Neural cell (in vitro differentiated cells): ENCODE data around the gene CYB5A.

Source experiments
- EP300 ChIP-seq: fragments of 450-650 bp; conservative IDR thresholded peaks from 2 replicates; pipeline ENCODE4 v1.6.1; 2014; ENCODE audit warnings: antibody characterized with exemption, mild to moderate bottlenecking, moderate library complexity; ENCODE audit not compliant: poor library complexity, severe bottlenecking
- EZH2 ChIP-seq: fragments of 200-600, 300-800 bp; shearing (Covaris generic), sonication (generic); IDR thresholded peaks from 2 replicates; pipeline ENCODE4 v1.6.1; 2014; ENCODE audit warnings: antibody characterized with exemption, low read length, borderline replicate concordance, mild to moderate bottlenecking; ENCODE audit not compliant: insufficient read depth, poor library complexity, severe bottlenecking
- MXI1 ChIP-seq: fragments of 450-650 bp; conservative IDR thresholded peaks from 2 replicates; pipeline ENCODE4 v1.6.1; 2014; ENCODE audit warnings: antibody characterized with exemption, mild to moderate bottlenecking; ENCODE audit not compliant: poor library complexity, severe bottlenecking
- POLR2AphosphoS5 ChIP-seq: IDR thresholded peaks from 2 replicates; pipeline ENCODE4 v1.6.1; 2012
- RAD21 ChIP-seq: fragments of 450-650 bp; conservative IDR thresholded peaks from 2 replicates; pipeline ENCODE4 v1.6.1; 2014; ENCODE audit warnings: antibody characterized with exemption, mild to moderate bottlenecking, moderate library complexity
- SMC3 ChIP-seq: fragments of 450-650 bp; conservative IDR thresholded peaks from 2 replicates; pipeline ENCODE4 v1.6.1; 2014; ENCODE audit warnings: antibody characterized with exemption, mild to moderate bottlenecking, moderate library complexity; ENCODE audit not compliant: poor library complexity
- TAF1 ChIP-seq: IDR thresholded peaks from 2 replicates; pipeline ENCODE4 v1.6.1; 2012; ENCODE audit warnings: low read depth
- TF ChIP-seq, protein P1 (sequence below): fragments of 450-650 bp; IDR thresholded peaks from 2 replicates; pipeline ENCODE4 v1.5.1; 2014; ENCODE audit warnings: antibody characterized with exemption, mild to moderate bottlenecking, moderate library complexity; ENCODE audit not compliant: poor library complexity, severe bottlenecking
- TF ChIP-seq, protein P2 (sequence below): IDR thresholded peaks from 2 replicates; pipeline ENCODE4 v1.6.1; 2012; ENCODE audit warnings: borderline replicate concordance

DNA sequence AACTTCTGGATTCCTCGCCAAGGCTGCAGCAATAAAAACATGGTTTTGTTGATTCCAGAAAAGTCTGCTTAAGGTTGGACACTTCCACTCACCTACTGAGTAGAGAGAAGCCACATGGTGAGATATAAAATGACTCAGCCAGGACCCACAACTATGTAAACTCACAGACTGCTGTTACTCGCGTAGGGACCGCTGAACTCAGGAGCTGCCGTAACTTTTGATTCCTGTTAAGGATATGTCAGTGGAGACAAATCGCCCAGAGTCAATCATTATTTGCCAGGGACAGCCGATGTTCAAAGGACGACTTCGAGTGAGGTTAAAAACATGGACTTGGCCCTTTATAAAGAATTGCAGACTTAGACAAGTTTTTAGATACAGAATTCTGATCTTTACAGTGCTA is 25.6 kb downstream of the CYB5A start:
- TF ChIP-seq, protein P1, sequence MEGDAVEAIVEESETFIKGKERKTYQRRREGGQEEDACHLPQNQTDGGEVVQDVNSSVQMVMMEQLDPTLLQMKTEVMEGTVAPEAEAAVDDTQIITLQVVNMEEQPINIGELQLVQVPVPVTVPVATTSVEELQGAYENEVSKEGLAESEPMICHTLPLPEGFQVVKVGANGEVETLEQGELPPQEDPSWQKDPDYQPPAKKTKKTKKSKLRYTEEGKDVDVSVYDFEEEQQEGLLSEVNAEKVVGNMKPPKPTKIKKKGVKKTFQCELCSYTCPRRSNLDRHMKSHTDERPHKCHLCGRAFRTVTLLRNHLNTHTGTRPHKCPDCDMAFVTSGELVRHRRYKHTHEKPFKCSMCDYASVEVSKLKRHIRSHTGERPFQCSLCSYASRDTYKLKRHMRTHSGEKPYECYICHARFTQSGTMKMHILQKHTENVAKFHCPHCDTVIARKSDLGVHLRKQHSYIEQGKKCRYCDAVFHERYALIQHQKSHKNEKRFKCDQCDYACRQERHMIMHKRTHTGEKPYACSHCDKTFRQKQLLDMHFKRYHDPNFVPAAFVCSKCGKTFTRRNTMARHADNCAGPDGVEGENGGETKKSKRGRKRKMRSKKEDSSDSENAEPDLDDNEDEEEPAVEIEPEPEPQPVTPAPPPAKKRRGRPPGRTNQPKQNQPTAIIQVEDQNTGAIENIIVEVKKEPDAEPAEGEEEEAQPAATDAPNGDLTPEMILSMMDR: no peak
- no peak for TF ChIP-seq POLR2AphosphoS5
- TF ChIP-seq EZH2: no peak
- TF ChIP-seq EP300: no peak
- TF ChIP-seq, protein P2, sequence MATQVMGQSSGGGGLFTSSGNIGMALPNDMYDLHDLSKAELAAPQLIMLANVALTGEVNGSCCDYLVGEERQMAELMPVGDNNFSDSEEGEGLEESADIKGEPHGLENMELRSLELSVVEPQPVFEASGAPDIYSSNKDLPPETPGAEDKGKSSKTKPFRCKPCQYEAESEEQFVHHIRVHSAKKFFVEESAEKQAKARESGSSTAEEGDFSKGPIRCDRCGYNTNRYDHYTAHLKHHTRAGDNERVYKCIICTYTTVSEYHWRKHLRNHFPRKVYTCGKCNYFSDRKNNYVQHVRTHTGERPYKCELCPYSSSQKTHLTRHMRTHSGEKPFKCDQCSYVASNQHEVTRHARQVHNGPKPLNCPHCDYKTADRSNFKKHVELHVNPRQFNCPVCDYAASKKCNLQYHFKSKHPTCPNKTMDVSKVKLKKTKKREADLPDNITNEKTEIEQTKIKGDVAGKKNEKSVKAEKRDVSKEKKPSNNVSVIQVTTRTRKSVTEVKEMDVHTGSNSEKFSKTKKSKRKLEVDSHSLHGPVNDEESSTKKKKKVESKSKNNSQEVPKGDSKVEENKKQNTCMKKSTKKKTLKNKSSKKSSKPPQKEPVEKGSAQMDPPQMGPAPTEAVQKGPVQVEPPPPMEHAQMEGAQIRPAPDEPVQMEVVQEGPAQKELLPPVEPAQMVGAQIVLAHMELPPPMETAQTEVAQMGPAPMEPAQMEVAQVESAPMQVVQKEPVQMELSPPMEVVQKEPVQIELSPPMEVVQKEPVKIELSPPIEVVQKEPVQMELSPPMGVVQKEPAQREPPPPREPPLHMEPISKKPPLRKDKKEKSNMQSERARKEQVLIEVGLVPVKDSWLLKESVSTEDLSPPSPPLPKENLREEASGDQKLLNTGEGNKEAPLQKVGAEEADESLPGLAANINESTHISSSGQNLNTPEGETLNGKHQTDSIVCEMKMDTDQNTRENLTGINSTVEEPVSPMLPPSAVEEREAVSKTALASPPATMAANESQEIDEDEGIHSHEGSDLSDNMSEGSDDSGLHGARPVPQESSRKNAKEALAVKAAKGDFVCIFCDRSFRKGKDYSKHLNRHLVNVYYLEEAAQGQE: no peak
- TF ChIP-seq SMC3: no peak
- TF ChIP-seq TAF1: no peak
- no peak for TF ChIP-seq RAD21
- no peak for TF ChIP-seq MXI1
